ENCODE data around the gene MARK4.

Gene MARK4

GRCh38 chr19:45339629-45340028, 88.6 kb downstream of the MARK4 start:
- no peak for DNase-seq (ENCODE audit: low read depth in 3 of 3)

GRCh38 chr19:45340232-45340898, 89.3 kb downstream of the MARK4 start, which contains the start of gene KLC3:
KLC3 (plus strand) TSS chr19:45340750; CDS start chr19:45345542, 4,792 bp downstream.
- peak in 1 of 3 experiments; percentile 35 for DNase-seq (ENCODE audit: low read depth in 3 of 3)

GRCh38 chr19:45340899-45341453, 89.9 kb downstream of the MARK4 start:
- DNase-seq (ENCODE audit: low read depth in 3 of 3) = no peak

- no peak for DNase-seq (ENCODE audit: low read depth in 3 of 3)
Observed at GRCh38 chr19:45342911-45343310, 91.8 kb downstream of the MARK4 start.

GRCh38 chr19:45344621-45345505, 93.8 kb downstream of the MARK4 start:
- DNase-seq (ENCODE audit: low read depth in 3 of 3) = no peak

GRCh38 chr19:45345506-45345860, 94.4 kb downstream of the MARK4 start:
- DNase-seq (ENCODE audit: low read depth in 3 of 3) = no peak

- no peak for DNase-seq (ENCODE audit: low read depth in 3 of 3)
Observed at GRCh38 chr19:45346449-45346848, 95.4 kb downstream of the MARK4 start.

GRCh38 chr19:45347570-45348366, 96.7 kb downstream of the MARK4 start:
- DNase-seq (ENCODE audit: low read depth in 3 of 3) = no peak

- DNase-seq (ENCODE audit: low read depth in 3 of 3) = no peak
Observed at GRCh38 chr19:45348367-45349125, 97.5 kb downstream of the MARK4 start.

GRCh38 chr19:45349126-45349415, 98.0 kb downstream of the MARK4 start:
- no peak for DNase-seq (ENCODE audit: low read depth in 3 of 3)

GRCh38 chr19:45349430-45349941, 98.4 kb downstream of the MARK4 start:
- no peak for DNase-seq (ENCODE audit: low read depth in 3 of 3)

GRCh38 chr19:45350477-45351058, 99.5 kb downstream of the MARK4 start:
- no peak for DNase-seq (ENCODE audit: low read depth in 3 of 3)

- DNase-seq (ENCODE audit: low read depth in 3 of 3) = no peak
Observed at GRCh38 chr19:45351401-45351952, 100.4 kb downstream of the MARK4 start.

GRCh38 chr19:45352062-45352461, 101.0 kb downstream of the MARK4 start:
- DNase-seq (ENCODE audit: low read depth in 3 of 3) = no peak

- DNase-seq (ENCODE audit: low read depth in 3 of 3) = no peak
Observed at GRCh38 chr19:45352471-45352870, 101.4 kb downstream of the MARK4 start.

GRCh38 chr19:45352914-45353796, 102.1 kb downstream of the MARK4 start:
- no peak for DNase-seq (ENCODE audit: low read depth in 3 of 3)

- DNase-seq (ENCODE audit: low read depth in 3 of 3) = no peak
Observed at GRCh38 chr19:45354241-45354842, 103.3 kb downstream of the MARK4 start.
